HG02973 (cell line): ENCODE results near the gene ATP1B4.

Source experiments
- ATAC-seq: cut with Tn5 transposase; IDR thresholded peaks from one replicate; pipeline ENCODE4 v1.9.1; 2021; ENCODE audit warnings: moderate library complexity; ENCODE audit not compliant: unreplicated experiment

Gene ATP1B4

DNA sequence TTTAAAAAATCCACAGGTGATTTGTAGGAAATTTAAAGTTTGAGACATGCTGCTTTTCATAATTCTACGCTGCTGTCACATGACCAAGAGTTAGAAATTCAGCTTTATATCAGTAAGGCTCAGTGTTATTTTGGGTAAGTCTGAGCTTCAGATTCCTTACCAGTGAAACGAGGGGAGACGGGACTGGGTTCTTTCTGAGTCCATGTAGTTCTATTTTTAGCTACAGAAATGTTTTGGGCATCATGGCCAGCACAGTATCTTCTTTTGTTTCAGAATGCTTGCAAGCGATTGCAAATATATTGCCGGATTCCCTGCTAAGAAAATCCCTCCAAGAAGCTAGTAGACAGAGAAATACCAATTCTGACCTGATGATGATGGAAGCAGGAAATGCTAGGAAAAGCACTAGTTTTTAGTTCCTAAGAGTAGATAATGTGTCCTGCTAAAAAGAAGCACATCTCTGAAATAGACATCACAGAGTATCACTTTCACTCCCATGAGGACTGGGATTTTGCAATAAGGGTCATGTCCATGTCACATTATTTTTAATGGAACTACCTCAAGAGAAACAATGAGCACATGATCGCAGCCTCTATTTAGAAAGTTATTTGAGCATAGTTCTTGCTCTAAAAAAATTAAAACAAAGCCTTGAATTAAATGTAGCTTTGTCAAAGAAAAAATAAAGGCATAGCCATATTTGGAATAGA is 10.9 kb downstream of the ATP1B4 start:
- ATAC-seq = no peak

DNA sequence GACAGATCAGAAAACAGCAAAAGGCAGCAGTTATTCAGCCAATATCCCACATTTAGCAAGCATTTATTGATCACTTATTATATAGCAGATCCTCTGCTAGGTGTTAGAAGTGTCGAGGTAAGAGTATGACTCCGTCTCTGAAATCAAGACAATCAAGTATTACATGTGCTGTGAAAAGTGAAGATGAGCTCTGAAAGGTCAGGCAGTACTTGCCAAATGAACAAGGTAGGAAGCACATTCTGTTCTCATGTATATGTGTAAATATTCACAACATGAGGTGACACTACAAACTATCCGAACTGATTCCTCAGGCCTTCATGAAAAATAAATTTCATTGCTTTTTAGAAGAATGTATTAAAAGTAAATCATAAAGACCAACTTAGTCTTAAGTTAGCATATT is 15.3 kb downstream of the ATP1B4 start:
- ATAC-seq = no peak

DNA sequence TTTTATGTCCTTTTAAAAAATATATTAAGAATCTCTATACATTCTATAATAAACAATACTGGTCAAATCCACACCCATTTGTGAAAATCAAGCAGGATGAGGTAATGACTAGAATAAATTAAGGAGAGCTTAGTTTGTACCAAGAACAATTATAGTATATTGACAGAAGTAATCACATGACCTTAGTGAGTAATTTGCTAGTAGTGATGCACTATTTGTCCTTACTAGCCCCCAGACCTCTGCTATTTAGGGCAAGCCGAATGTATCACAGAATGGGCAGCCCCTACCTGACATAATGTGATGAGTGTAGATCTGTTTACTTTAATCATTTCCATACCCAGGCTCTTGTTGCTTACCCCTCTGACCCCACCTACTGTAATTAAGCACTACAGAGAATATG is 15.8 kb downstream of the ATP1B4 start:
- no peak for ATAC-seq

GRCh38 chrX:120378570-120378969 is 16.7 kb downstream of the ATP1B4 start:
- ATAC-seq = no peak

GRCh38 chrX:120379937-120380681 is 18.2 kb downstream of the ATP1B4 start:
- ATAC-seq = no peak

DNA sequence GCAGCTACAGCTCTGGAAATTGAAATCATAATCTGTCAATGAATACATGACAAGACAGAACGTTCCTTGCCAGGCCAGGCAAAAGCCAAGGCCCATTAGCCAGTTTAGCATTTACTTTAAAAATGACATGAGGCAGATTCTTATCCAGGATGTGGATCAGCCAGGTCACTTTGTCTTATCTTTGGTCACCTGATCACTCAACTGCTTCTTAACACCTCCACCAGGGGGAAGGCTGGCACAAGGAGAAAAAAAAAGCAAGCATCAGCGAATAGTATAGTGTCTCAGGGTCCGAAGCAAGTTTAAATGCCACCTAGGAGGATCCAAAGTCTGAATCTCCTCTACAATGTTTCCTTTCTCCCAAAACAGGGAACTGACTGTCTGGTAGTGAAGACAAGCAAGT is 18.8 kb downstream of the ATP1B4 start:
- peak; percentile 56 for ATAC-seq

DNA sequence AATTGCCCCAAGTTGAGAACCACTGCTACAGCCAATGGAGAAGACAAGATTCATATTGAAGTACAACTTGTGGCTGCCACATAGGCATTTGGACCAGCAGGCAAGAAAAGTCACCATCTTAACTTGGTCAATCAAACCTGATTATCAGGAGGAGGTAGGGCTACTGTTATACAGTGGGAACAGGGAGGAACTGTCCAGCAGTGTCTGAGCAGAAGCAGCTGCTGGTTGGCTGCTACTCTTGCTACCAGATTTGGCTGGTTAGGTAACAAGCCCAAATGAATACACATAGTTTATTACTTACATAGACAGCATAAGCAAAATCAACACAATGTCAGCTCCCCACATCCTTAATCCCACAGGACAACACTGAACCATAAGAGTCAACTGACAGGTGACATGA is 39.4 kb downstream of the ATP1B4 start:
- ATAC-seq = no peak

DNA sequence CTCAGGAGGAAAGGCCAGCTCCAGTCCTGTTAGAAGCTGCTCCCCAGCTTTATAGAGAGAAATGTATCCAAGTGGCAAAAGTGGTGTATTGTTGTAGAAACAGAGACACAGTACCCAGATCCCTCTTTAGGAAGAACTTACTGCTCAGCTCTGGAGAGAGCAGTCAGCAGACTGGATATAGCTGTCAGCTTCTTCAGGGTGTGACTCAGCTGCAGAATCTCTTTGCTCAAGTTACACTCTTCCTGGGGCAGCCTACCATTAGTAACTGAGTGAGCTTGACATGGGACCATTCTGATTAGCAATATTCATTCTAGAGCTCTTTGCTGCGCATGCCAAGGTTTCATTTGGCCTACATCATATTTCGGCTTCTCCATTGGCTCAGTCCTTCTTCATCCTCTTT is 40.5 kb downstream of the ATP1B4 start:
- ATAC-seq = no peak

DNA sequence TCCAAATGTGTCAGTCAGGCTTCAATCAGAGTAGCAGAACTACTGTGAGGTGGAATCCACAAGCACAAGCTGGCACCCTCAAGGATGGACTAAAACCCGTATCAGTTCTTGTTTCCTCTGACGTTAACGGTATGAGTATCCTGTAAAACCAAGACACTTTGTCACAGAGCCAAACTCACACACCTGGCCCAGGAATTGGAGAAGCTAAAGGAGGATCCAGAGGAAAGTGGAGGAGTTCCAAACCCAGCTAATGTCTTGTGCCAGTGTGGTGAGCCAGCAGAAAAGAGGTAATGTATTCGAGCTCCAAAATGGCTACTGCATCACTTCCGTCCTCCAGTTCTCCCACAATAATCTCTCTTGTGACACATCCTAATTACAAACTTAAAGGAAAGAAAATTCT is 44.7 kb downstream of the ATP1B4 start:
- ATAC-seq = no peak

GRCh38 chrX:120408168-120408567 is 46.3 kb downstream of the ATP1B4 start:
- no peak for ATAC-seq

- ATAC-seq = peak; percentile 54
Measured at GRCh38 chrX:120419463-120419862, 57.6 kb downstream of the ATP1B4 start.

DNA sequence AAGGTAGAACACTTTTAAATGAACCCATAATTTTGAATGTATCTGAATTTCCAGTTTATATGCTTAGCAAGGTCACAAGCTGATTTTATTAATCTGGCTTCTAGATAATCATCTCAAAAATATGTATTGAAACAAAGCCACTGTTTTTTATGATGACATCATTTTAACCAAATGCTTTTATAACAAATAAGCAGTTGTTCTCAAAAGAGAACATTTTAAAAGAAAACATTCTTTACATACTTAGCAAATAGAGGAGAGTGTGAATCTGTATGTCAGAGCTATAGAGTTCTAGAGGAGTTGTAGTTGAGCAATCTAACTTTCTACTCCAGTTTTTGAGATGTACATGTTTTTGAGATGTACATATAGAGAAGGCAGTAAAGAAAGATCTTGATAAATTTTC is 64.7 kb downstream of the ATP1B4 start:
- ATAC-seq = no peak

DNA sequence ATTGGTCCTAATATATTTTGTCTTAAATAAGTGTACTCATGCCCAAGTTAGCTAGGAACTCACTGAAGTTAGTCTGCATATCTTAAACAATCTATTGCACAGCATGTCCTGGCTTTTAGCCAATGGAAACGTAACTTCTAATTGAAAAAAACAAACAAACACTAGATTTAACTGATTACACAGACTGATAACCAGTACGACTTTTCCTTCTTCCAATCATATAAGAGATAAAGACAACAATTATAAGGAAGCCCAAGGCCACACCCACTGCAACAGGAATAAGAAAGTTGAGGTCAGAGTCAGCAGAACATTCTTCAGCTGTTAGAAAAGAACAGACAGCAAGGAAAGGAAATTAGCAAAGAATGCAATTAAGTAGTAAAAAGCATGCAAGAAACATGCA is 66.4 kb downstream of the ATP1B4 start:
- no peak for ATAC-seq

GRCh38 chrX:120429776-120430540 is 68.1 kb downstream of the ATP1B4 start:
- no peak for ATAC-seq
